ENCODE results near the gene EPSTI1.

The EPSTI1 gene

DNA sequence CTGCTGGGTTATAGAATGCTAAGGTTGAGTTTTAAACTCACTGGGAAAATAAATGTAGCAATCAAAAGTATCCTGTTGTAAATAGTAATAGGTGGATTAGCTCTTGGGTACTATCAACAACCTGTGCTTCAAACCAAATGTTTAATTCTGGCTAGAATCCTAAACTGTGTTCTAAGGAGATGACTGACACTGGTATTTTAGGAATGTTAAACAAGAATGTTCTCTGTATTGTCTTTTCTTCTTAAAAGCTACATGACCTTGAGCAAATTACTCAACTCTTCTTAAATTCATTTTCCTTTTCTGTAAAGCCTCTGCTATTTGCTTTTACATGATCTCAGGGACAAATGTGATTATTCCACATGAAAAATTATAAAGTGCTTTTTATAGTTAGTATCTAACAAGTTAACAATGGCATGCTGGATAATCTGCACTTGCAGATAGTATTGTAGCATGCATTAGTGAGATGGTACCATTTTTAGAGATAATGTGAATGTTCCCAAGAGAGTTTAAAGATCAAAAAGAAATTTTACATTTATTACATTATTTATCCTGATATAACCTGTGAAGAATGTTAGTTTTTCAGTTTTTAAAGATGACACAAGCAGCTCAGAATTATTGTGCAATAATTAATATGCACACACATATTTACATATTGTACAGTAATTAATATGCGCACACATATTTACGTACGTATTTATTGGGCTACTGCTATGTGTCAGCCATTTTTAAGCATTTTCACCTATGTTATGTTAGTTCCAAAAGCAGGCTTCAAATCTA is 13.6 kb upstream of the EPSTI1 start:
- DNase-seq: no peak
- Histone ChIP-seq H3K9me3 (ENCODE audit: control insufficient read depth, low read length) (no peaks in the 10 kb centered on the region), H3K36me3 (ENCODE audit: control insufficient read depth, insufficient read depth, low read length) (no peaks in the 10 kb centered on the region), H3K4me1 (ENCODE audit: control insufficient read depth, insufficient read depth, low read length, poor library complexity, severe bottlenecking) (no peaks in the 10 kb centered on the region), H3K4me3 (ENCODE audit: insufficient read depth, low read depth, low read length, poor library complexity, severe bottlenecking) (no peak overlapping the region), H3K27me3 (replicated peaks; ENCODE audit: control insufficient read depth, insufficient read depth, low read length, poor library complexity, severe bottlenecking) (no peaks in the 10 kb centered on the region), H3K27ac (ENCODE audit: insufficient read depth, low read length, poor library complexity, severe bottlenecking) (no peak overlapping the region)

DNA sequence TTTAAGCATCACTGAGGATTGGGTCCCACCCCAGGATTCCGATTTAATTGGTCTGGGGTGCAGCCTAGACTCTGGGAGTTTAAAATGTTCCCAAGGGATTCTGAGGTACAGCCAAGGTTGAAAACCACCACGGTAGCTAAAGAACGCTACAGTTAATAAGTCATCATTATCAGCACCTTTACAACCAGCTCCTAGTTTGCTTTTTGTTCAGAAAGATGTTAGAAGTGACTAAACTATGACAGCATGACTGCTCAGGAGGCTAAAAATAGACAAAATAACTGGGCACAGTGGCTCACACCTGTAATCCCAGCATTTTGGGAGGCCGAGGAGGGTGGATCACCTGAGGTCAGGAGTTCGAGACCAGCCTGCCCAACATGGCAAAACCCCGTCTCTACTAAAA is 11.7 kb upstream of the EPSTI1 start:
- H3K4me1 ChIP-seq (ENCODE audit: control insufficient read depth, insufficient read depth, low read length, poor library complexity, severe bottlenecking): no peaks in the 10 kb centered on the region
- H3K4me3 ChIP-seq (ENCODE audit: insufficient read depth, low read depth, low read length, poor library complexity, severe bottlenecking): no peak overlapping the region
- no peaks in the 10 kb centered on the region for H3K36me3 ChIP-seq (ENCODE audit: control insufficient read depth, insufficient read depth, low read length)
- no peak overlapping the region for H3K27ac ChIP-seq (ENCODE audit: insufficient read depth, low read length, poor library complexity, severe bottlenecking)
- no peaks in the 10 kb centered on the region for H3K9me3 ChIP-seq (ENCODE audit: control insufficient read depth, low read length)
- no peaks in the 10 kb centered on the region for H3K27me3 ChIP-seq (replicated peaks; ENCODE audit: control insufficient read depth, insufficient read depth, low read length, poor library complexity, severe bottlenecking)
- DNase-seq: no peak

GRCh38 chr13:43003010-43003409 is 11.0 kb upstream of the EPSTI1 start:
- H3K27me3 ChIP-seq (replicated peaks; ENCODE audit: control insufficient read depth, insufficient read depth, low read length, poor library complexity, severe bottlenecking): no peaks in the 10 kb centered on the region
- no peaks in the 10 kb centered on the region for H3K9me3 ChIP-seq (ENCODE audit: control insufficient read depth, low read length)
- no peak overlapping the region for H3K4me3 ChIP-seq (ENCODE audit: insufficient read depth, low read depth, low read length, poor library complexity, severe bottlenecking)
- H3K27ac ChIP-seq (ENCODE audit: insufficient read depth, low read length, poor library complexity, severe bottlenecking): no peak overlapping the region
- no peaks in the 10 kb centered on the region for H3K4me1 ChIP-seq (ENCODE audit: control insufficient read depth, insufficient read depth, low read length, poor library complexity, severe bottlenecking)
- H3K36me3 ChIP-seq (ENCODE audit: control insufficient read depth, insufficient read depth, low read length): no peaks in the 10 kb centered on the region
- no peak for DNase-seq

DNA sequence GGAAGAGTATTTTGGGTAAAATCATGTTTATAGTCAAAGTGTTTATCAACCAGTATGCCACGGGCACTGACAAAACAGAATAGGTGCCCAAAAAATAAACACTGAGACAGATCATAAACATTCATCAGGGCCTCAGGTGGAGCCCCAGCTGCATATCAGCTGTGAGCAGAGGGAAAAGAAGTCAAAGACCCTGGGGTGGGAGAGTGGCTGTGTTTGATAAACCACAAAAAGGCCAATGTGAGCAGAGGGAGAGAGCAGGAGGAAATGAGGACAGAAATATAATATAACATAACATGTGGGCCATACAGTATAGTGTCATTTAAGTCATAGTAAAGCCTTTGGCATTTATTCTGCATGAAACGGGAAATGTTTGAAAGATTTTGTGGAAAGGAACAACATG is 10.0 kb upstream of the EPSTI1 start:
- Histone ChIP-seq H3K4me3 (ENCODE audit: insufficient read depth, low read depth, low read length, poor library complexity, severe bottlenecking) (no peak overlapping the region), H3K4me1 (ENCODE audit: control insufficient read depth, insufficient read depth, low read length, poor library complexity, severe bottlenecking) (no peaks in the 10 kb centered on the region), H3K36me3 (ENCODE audit: control insufficient read depth, insufficient read depth, low read length) (no peaks in the 10 kb centered on the region), H3K27ac (ENCODE audit: insufficient read depth, low read length, poor library complexity, severe bottlenecking) (no peak overlapping the region), H3K9me3 (ENCODE audit: control insufficient read depth, low read length) (no peaks in the 10 kb centered on the region), H3K27me3 (replicated peaks; ENCODE audit: control insufficient read depth, insufficient read depth, low read length, poor library complexity, severe bottlenecking) (no peaks in the 10 kb centered on the region)
- DNase-seq: no peak

DNA sequence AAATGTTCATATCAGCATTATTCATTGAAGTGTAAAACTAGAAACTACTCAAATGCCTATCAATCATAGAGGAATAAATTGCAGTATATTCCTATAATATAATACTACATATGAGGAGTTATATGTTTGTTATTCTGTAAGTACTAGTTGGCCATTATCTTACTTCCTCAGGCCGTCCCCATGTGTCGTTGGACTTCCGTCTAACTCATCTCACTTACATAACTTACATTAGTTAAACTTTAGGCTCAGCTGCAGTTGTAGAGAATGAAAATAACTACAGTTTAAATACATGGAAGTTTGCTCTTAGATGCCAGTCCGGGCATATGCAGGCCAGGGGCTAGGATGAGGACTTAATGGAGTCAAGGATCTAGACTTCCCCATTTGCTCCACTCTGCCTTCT is 8.6 kb upstream of the EPSTI1 start:
- no peaks in the 10 kb centered on the region for H3K36me3 ChIP-seq (ENCODE audit: control insufficient read depth, insufficient read depth, low read length)
- H3K27me3 ChIP-seq (replicated peaks; ENCODE audit: control insufficient read depth, insufficient read depth, low read length, poor library complexity, severe bottlenecking): no peaks in the 10 kb centered on the region
- H3K4me1 ChIP-seq (ENCODE audit: control insufficient read depth, insufficient read depth, low read length, poor library complexity, severe bottlenecking): no peaks in the 10 kb centered on the region
- H3K9me3 ChIP-seq (ENCODE audit: control insufficient read depth, low read length): no peaks in the 10 kb centered on the region
- DNase-seq: no peak
- no peak overlapping the region for H3K27ac ChIP-seq (ENCODE audit: insufficient read depth, low read length, poor library complexity, severe bottlenecking)
- H3K4me3 ChIP-seq (ENCODE audit: insufficient read depth, low read depth, low read length, poor library complexity, severe bottlenecking): no peak overlapping the region

DNA sequence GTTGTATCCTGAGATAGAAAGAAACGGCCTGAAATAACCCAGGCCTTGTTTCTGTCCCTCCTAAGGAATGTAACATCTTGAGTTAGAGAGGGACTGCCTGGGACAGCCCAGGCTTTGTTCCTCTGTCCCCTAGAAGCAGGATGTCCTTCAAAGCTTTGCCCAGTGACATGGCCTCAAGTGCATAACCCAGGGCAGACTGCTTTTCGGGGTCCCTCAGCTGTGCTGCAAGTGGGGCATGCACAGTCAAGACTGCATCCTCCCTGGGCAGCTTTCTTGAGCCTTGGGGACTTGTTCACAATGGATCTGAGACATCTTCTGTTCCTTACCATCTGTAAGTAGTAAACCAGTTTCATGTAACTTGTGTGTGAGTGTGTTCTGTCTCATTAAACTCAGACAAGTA is 7.5 kb upstream of the EPSTI1 start:
- H3K27me3 ChIP-seq (replicated peaks; ENCODE audit: control insufficient read depth, insufficient read depth, low read length, poor library complexity, severe bottlenecking): no peaks in the 10 kb centered on the region
- no peak for DNase-seq
- no peaks in the 10 kb centered on the region for H3K9me3 ChIP-seq (ENCODE audit: control insufficient read depth, low read length)
- H3K4me3 ChIP-seq (ENCODE audit: insufficient read depth, low read depth, low read length, poor library complexity, severe bottlenecking): no peak overlapping the region
- H3K4me1 ChIP-seq (ENCODE audit: control insufficient read depth, insufficient read depth, low read length, poor library complexity, severe bottlenecking): no peaks in the 10 kb centered on the region
- H3K27ac ChIP-seq (ENCODE audit: insufficient read depth, low read length, poor library complexity, severe bottlenecking): no peak overlapping the region
- no peaks in the 10 kb centered on the region for H3K36me3 ChIP-seq (ENCODE audit: control insufficient read depth, insufficient read depth, low read length)

DNA sequence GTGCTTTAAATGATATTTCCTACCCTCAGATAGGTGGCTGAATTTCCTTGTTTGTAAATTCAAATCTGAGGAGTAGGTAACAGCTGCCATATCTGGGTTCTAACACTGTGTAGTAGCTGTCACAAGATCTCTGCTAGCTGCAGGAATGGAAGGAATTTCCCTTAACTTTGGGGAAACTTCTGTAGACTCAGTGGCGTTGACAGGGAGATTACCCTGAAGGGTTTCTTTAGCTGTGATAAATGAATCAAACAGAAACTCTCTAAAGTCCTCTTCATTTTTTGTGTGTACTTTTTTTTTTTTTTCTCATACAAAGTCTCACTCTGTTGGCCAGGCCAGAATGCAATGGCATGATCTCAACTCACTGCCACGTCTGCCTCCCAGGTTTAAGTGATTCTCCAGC is 5.3 kb upstream of the EPSTI1 start:
- DNase-seq: no peak
- no peak overlapping the region for H3K27ac ChIP-seq (ENCODE audit: insufficient read depth, low read length, poor library complexity, severe bottlenecking)

DNA sequence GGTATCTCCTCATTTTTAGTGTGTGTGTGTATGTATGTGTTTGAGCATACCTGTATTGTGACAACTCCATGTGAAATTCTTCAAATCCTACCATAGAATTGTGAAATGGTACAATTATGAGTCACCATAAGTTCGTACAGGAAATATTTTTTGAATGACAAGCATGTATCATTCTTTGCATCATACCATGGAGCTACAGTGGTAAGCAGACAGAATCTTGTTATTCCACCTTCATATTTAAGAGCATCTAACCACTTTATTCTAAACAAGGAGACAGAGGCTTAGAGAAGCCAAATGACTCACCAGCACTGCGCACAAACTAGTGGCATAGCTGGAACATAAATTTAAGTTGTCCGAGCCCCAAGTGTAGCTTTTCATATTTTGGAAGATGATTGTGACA is 4.5 kb upstream of the EPSTI1 start:
- Histone ChIP-seq H3K4me3 (ENCODE audit: insufficient read depth, low read depth, low read length, poor library complexity, severe bottlenecking) (no peak overlapping the region), H3K4me1 (ENCODE audit: control insufficient read depth, insufficient read depth, low read length, poor library complexity, severe bottlenecking) (peaks cover 3% of the 10 kb centered on the region), H3K9me3 (ENCODE audit: control insufficient read depth, low read length) (no peaks in the 10 kb centered on the region), H3K27me3 (replicated peaks; ENCODE audit: control insufficient read depth, insufficient read depth, low read length, poor library complexity, severe bottlenecking) (no peaks in the 10 kb centered on the region), H3K36me3 (ENCODE audit: control insufficient read depth, insufficient read depth, low read length) (no peaks in the 10 kb centered on the region), H3K27ac (ENCODE audit: insufficient read depth, low read length, poor library complexity, severe bottlenecking) (no peak overlapping the region)
- no peak for DNase-seq

More for the DNA sequence above, 5.3 kb upstream of the EPSTI1 start:
- peaks cover 3% of the 10 kb centered on the region for H3K4me1 ChIP-seq (ENCODE audit: control insufficient read depth, insufficient read depth, low read length, poor library complexity, severe bottlenecking)
- no peaks in the 10 kb centered on the region for H3K27me3 ChIP-seq (replicated peaks; ENCODE audit: control insufficient read depth, insufficient read depth, low read length, poor library complexity, severe bottlenecking)
- no peak overlapping the region for H3K4me3 ChIP-seq (ENCODE audit: insufficient read depth, low read depth, low read length, poor library complexity, severe bottlenecking)
- no peaks in the 10 kb centered on the region for H3K36me3 ChIP-seq (ENCODE audit: control insufficient read depth, insufficient read depth, low read length)
- no peaks in the 10 kb centered on the region for H3K9me3 ChIP-seq (ENCODE audit: control insufficient read depth, low read length)

DNA sequence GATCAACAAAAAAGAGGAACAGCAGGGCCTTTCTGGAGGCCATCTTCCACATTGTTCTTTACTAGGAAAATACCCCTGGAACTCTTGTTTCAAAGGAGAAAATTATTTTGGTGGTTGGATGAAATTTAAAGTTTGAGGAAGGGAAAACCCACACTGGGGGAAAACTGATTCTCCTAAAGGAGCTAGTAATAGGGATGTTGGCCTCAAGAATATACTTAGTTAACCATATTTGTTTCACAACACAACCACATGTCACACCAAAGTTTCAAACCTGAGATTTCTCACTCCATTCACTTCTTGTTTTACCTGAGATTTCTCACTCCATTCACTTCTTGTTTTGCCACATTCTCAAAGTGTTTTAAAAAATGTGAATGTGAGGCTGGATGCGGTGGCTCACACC is 2.8 kb upstream of the EPSTI1 start:
- Histone ChIP-seq H3K9me3 (ENCODE audit: control insufficient read depth, low read length) (no peaks in the 10 kb centered on the region), H3K4me1 (ENCODE audit: control insufficient read depth, insufficient read depth, low read length, poor library complexity, severe bottlenecking) (peaks cover 13% of the 10 kb centered on the region), H3K27ac (ENCODE audit: insufficient read depth, low read length, poor library complexity, severe bottlenecking) (no peak overlapping the region), H3K36me3 (ENCODE audit: control insufficient read depth, insufficient read depth, low read length) (no peaks in the 10 kb centered on the region), H3K27me3 (replicated peaks; ENCODE audit: control insufficient read depth, insufficient read depth, low read length, poor library complexity, severe bottlenecking) (no peaks in the 10 kb centered on the region), H3K4me3 (ENCODE audit: insufficient read depth, low read depth, low read length, poor library complexity, severe bottlenecking) (no peak overlapping the region)
- no peak for DNase-seq

GRCh38 chr13:42992764-42993122 is 702 bp upstream of the EPSTI1 start:
- H3K9me3 ChIP-seq (ENCODE audit: control insufficient read depth, low read length): no peaks in the 10 kb centered on the region
- H3K36me3 ChIP-seq (ENCODE audit: control insufficient read depth, insufficient read depth, low read length): no peaks in the 10 kb centered on the region
- peaks cover 15% of the 10 kb centered on the region for H3K4me1 ChIP-seq (ENCODE audit: control insufficient read depth, insufficient read depth, low read length, poor library complexity, severe bottlenecking)
- peak overlapping the region; percentile 84 for H3K27ac ChIP-seq (ENCODE audit: insufficient read depth, low read length, poor library complexity, severe bottlenecking)
- DNase-seq: no peak
- H3K4me3 ChIP-seq (ENCODE audit: insufficient read depth, low read depth, low read length, poor library complexity, severe bottlenecking): peak overlapping the region; percentile 62
- H3K27me3 ChIP-seq (replicated peaks; ENCODE audit: control insufficient read depth, insufficient read depth, low read length, poor library complexity, severe bottlenecking): no peaks in the 10 kb centered on the region

Data from effector memory CD4-positive, alpha-beta T cell (primary cell).